GM15510 (cell line): ENCODE results near the gene CCDC158.

ENCODE experiments used
- POLR2A ChIP-seq: IDR thresholded peaks from 3 replicates; pipeline ENCODE4 v1.6.1; 2011; ENCODE audit warnings: borderline replicate concordance; ENCODE audit not compliant: insufficient read length; ENCODE audit errors: extremely low read depth

CCDC158 gene

DNA sequence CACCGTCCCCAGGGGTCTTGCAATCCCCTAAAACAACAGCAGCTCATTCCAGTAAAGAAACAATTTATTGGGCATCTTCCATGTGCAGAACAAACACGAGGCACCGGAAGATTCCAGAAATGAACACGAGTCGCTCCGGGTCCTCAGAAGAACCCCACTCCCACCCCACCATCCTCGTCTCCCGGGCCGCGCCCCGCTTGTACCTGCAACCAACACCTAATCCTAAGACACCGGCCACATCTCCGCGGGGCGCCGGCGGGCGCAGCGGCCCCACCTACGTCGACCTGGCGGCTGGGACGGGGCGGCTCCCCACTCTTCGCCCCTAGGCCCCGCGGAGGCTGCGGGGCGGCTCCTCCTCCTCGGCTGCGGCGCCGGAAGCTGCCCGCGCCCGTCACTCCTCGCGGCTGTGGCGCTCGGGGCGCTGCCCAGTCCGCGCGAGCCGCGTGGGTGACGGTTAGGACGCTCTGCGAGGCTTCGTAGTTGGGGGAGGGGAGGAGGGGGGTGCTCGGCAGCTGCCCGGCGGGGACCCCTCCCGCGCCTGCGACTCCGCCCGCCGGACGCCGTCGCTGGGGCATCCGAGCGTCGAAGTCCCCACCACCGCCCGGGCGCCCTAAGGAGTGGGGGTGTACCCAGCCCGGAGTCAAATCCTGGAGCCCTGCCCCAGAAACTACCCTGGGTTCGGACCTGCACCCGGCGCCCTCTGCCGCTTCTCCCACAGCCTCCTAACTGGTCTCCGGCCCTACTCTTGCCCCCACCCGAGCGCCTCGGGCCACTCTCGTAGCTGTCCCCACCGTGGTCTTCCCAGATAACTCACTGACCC, at the start of gene CCDC158:
TSS of gene CCDC158 (minus strand) at position 380 of the 820 bp plus-strand sequence. CDS start 17,934 bp downstream, outside the sequence.
- TF ChIP-seq POLR2A: no peak

DNA sequence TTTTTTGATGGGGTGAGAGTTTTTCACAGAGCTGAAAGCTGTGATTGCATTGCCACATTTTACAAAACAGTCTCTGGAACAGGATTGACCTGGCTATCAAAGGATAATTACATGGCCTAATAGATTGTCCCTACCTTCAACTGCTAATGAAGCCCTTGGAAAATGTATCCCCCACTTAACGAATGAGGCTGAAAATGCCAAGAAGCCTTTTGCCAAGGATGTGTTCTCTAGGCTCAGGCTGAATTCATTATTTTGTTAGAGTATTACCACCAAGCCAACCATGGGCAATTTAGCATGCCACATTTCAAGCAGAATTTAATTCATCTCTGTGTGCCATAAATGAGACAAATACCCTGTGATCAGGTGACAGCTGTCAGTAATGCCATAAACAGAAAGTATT, 49.6 kb upstream of the CCDC158 start:
- TF ChIP-seq POLR2A: no peak

DNA sequence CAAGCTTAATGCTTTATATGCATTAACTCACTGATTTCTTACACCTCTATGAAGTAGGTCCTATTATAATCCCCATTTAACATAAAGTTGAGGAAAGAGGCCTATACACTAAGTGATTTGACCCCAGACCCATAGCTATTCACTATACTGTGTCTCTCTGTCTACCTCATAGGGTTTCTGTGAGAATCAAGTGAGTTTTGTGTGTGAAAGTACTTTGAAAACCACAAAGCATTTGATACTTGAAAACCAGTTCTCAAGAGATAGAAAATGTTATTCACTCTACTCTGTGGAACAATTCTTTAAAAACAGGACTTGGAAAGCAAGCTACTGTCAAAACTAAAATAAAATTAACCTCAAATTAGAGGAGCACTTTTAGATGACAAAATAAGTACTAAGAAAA, 49.1 kb upstream of the CCDC158 start:
- TF ChIP-seq POLR2A: no peak

DNA sequence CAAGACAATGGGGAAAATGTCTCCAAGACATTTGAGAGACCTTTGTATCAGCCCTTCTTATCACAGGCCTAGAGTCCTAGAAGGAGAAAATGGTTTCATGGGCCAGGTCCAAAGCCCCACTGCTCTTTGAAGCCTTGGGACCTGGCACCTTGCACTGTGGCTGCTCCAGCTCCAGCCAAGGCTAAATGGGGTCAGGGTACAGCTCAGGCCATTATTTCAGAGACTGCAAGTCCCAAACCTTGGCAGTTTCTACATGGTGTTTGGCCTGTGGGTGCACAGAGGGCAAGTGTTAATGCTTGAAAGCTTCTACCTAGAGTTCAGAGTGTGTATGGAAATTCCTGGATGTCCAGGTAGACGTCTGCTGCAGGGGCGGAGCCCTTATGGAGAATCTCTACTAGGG, 42.6 kb upstream of the CCDC158 start:
- no peak for TF ChIP-seq POLR2A

DNA sequence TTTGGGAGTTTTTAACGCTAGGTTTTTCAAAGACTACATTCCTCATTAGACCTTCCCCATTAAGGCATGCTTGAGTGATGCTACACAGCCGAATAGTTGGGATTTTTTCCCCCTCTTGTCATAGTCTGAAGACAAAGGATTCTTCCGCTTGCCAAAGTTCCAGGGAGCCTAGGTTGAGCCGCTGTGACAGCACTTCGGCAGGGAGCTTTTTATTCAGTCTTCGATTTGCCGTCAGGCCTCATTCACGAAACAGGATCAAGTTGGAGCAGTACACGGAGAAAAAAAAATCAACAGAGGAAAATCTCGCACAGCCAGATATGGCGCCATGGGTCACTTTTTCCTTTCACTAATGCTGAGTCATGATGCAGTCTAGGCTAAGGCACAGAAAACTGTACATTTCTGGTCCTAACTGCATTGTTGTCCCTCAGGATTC, 38.4 kb upstream of the CCDC158 start:
- no peak for TF ChIP-seq POLR2A

DNA sequence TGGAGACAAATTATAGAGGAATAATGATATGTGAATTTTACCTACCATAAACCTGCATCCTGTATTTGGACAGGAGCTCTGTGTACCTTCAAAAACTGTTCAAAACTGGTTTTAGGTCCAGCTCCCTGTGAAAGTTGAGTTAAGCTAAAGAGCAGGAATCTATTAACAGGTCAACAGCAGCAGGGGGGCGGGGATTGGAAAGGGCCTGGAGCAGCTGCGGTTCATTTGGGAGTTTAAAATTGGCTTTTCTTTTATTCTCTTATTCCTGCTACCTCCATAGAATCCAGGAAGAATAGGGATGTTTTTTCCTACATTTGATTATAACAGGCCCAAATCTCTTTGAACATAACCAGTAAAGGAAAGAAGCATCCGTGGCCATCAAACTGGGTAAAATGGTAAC, 37.9 kb upstream of the CCDC158 start:
- no peak for TF ChIP-seq POLR2A

DNA sequence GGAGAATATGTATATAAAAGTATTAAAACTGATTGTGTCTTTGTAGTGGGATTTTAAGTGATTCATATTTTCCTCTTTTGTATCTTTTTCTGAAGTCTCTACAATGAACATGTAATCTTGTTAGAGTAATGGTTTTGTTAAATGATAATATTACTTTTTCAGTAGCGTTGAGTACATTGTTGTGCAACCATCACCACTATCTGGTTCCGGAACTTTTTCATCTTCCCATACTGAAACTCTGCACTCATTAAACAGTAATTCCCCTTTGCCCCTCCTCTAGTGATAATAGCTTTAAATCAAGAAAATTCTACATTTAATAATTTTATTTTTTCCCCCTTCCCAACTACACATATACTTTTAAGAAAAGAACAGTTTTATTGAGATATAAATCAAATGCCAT, 37.4 kb upstream of the CCDC158 start:
- TF ChIP-seq POLR2A: no peak

DNA sequence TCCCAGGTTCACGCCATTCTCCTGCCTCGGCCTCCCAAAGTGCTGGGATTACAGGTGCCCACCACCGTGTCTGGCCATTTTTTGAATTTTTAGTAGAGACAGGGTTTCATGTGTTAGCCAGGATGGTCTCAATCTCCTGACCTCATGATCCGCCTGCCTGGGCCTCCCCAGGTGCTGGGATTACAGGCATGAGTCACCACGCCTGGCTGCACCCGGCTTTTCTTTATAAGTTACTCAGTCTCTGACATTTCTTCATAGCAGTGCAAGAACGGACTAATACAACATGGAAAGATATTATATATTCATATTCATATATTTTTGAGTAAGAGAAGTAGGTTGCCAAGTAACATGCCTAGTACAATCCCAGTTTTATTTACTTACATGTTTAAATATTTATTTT, 36.9 kb upstream of the CCDC158 start:
- TF ChIP-seq POLR2A: no peak

DNA sequence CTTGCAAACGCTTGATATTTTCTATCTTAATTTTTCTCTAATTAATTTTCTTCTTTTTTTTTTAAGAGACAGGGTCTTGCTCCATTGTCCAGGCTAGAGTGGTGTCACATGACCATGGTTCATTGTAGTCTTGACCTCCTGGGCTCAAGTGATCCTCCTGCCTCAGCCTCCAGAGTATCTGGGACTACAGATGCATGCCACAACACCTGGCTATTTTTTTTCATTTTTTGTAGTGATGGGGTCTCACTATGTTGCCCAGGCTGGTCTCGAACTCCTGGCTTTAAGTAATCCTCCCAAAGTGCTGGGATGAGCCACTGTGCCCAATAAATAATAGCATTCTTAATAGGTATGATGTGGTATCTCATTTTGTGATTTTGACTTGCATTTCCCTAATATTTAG, 32.3 kb upstream of the CCDC158 start:
- TF ChIP-seq POLR2A: no peak

DNA sequence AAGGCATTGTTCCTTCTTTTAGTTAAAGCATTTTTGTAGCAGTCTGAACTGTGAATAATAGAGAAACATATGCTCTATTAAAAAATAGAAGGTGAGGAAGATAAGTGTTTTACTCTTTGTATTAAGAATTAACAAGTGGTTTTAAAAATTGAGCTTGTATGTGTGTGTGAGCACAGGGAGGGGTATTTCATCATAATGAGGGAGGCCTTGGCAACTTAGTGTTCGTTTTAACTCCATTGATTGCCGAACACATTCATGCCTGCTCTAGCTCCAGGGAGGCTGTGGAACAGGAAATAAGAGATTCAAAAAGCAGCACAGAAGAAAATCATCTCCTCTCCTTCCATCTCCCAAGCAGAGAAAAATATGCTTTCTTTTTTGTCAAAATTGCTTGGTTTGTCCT, 28.9 kb upstream of the CCDC158 start:
- no peak for TF ChIP-seq POLR2A

DNA sequence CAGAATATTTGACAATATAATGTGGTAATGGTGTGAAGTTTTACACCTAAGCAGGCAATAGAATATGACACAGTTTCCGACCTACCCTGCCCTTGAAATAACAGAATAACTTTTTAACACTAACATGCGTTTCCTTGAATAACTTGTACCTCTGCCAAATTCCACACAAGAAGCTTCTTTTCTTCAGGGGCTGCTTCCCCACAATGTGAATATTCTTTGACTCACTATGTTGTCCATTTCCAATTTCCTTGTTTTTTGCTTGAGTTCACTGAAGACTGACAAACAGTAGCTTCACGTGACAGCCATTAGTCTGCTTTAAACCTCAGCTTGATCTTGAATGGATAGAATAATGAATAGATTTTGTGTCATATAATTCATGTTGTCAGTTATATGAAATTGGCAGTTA, 28.4 kb upstream of the CCDC158 start:
- no peak for TF ChIP-seq POLR2A

DNA sequence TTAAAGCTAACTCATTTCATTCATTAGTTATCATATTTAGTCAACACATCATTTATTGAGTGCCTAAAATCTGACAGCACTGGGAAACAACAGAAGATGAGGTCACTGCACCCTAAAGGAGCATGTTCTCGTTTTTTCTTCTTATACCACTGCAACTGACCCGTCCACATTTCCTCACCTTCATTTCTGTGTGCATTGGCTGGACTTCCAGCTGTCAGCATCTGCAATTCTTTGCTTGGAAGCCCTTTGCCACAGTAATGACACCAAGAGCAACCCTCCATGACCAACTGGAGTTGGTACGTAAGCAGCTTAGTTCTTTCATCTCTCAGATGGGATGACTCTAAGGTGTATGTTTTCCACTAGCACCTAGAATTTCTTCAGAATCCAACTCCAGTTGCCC, 27.3 kb upstream of the CCDC158 start:
- TF ChIP-seq POLR2A: no peak

DNA sequence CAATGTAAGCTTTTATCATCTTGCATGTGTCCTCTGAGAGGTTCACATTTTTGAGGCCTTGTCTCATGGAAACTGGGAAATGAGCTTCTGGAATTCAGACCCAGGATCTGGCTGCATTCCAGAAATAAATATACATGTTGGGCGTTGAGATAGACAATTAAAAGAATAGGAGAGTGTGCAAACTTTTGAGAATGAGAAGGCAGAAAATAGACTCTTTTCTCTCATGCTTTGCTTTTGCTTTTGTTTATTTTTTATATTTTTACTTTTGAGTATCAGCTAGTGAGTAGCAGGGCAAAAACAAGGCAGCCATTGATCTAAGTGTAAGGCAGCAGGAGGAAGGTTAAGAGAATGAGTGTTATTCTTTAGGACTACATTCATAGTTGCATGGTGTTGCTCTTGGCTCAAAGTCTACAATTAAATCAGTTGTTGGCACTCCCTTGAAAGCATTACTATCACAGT, 26.5 kb upstream of the CCDC158 start:
- no peak for TF ChIP-seq POLR2A

DNA sequence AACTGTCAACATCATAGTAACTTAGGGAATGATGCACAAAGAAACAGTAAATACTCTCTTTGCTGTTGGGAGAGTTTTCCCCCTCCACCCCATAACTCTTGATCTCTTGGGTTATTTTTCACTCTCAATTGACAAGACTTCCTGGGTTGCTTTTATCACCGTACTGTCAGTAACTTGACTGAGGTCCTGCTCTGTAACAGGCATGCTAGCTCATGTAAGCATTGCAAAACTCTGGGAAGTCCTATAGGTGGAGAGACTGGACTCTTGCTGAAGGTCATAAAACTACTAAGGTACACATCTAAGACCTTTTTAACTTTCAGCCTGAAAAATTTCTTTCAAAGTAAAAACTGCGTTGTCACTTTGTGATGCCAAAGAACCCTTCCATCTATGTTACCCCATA, 25.0 kb upstream of the CCDC158 start:
- TF ChIP-seq POLR2A: no peak

DNA sequence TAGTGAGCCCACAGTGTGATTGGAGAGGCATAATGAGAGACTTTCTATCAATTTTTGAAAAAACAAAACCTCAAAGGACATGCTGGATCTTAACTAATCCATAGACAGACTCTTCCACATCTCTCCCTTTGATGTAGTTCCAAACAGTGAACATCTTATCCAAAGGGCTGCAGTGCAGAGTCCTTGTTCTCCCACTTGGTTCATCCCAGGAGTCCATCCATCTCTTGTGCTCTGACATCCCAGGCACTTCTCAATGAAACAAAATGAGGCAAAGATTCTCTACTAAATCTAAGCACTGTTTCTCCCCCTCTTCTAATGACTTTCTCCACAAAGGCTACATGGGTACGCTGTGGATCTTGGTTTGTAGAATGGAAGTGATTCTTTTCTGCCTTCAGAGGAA, 22.4 kb upstream of the CCDC158 start:
- no peak for TF ChIP-seq POLR2A

DNA sequence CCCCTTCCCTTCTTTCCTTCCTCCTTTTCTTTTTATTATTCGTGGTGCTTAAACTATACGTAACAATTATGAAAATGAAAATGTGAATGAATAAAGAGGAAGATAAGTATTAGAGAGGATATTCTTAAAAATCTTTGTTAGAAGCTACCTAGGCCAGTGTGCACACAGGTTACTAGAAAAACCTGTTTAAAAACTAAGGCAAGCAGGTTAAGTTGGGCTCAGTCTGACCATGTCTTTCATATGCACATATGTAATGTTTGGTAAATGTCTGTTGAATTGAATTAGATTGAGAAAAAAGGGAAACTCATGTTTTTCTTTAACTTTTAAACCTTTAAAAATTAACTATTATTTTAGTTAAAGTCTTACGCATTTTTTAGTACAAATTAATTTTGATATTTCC, 21.9 kb upstream of the CCDC158 start:
- no peak for TF ChIP-seq POLR2A

DNA sequence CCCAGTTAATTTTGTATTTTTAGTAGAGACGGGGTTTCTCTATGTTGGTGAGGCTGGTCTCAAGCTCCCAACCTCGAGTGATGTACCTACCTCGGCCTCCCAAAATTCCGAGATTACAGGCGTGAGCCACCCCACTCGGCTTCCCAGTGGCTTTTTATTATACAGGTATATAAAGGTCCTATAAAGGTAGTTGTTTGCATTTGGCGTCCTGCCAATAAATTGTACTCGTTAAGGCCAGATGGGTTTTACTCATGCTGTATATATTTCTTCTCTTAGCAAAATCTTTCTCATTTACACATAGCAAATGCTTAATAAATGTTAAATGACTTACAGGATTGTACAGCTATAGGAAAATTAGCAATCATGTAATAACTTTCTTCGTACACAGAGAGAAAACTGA, 20.9 kb upstream of the CCDC158 start:
- TF ChIP-seq POLR2A: no peak

DNA sequence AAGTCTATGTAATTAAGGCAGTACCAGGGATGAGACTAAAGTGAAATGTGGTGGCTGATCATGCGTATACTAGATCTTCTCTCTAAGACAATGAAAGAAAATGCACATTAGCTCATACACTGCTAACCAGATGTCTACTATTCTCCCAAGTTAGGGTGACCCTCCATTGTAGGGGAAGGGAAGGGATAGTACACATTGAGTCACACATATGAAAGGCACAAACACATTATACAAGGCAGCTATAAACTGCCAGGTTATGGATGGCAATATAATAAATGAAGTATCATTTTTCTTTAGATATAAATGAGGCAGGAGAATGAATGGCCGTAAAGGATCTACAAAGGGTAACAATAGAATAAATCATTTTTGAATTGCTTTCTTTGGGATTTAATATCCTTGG, 18.6 kb upstream of the CCDC158 start:
- no peak for TF ChIP-seq POLR2A
